GM19099 (cell line): ENCODE results near the gene ASPDH.

Experiments
- POLR2A ChIP-seq: IDR thresholded peaks from 3 replicates; pipeline ENCODE4 v1.6.1; 2011; ENCODE audit warnings: low read depth; ENCODE audit not compliant: insufficient read length; ENCODE audit errors: extremely low read depth

Gene ASPDH

DNA sequence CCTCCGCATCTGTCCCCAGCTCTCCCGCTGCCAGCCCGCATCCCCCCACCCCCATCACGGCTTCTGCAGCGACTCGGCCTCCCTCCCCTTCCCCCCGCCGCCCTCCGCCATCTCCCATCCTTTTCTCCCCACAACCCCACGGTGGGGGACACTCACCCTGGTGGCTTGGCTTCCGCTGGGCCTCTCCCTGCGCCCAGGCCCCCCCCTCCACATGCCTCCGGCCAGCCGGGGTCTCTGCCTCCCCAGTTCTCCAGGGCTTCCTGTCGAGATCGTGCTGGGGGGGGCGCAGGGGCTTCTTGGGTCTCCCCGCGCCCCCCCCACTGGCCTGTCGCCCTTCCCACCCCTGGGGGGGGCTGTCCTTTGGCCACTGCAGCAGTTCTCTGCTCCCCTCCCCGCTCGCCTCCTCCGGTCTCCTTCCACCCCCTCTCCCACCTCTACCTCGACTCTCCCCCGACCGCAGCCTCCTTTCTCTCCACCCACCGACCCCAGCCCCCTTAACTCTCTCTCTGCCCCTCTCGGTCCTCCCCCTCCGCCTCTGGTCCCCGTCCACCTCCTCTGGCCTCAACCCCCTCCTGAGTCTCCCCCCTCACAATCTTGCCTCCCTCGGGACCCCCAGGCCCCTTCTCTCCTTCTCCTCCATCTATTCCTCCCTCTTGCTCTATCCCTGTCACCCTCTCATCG lies 37.5 kb upstream of the ASPDH start:
- no peak for TF ChIP-seq POLR2A

DNA sequence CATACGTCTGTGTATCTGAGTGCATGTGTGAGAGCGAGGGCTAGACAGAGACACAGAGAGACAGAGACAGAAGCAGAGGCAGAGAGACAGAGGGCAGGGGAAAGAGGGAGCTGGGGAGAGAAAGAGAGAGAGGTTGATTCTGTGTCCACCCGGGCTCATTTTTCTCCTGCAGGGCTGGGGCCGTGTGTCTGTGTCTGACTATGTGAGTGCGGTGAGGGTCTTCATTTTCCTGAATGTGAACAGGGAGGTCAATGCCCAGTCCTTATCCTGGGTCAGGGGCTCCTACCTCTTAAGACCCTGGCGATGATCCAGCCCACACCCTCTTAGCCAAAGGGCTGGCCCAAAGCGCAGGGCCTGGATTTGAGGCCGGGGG lies 36.9 kb upstream of the ASPDH start:
- no peak for TF ChIP-seq POLR2A

DNA sequence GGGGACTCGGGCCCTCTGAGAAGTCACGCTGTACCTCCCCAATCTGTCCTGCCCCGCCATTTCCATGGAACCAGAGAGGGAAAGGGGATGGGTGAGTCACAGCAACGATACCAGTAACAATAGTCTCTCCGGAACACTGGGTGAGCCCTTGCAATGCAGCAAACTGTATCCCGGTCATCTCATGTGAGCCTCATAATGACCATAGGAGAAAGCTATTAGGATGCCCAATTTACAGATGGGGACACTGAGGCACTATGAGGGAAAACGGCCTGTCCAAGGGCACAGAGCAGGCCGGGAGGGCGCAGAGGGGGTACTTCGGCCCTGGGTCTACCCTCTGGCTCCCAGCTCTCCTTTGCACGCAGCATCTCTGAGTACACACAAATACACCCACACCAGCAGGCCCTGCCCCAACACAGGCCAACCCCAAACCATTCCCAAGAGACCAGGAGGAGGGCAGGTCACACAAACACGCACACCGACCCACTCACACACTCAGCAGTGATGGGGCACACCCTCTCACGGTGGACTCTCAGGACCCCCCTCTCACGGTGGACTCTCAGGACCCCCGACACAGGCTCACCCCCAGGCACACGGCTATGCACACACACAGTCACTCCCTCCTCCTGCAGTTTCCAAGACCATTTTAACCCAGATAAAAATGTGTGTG lies 36.3 kb upstream of the ASPDH start:
- TF ChIP-seq POLR2A: no peak

DNA sequence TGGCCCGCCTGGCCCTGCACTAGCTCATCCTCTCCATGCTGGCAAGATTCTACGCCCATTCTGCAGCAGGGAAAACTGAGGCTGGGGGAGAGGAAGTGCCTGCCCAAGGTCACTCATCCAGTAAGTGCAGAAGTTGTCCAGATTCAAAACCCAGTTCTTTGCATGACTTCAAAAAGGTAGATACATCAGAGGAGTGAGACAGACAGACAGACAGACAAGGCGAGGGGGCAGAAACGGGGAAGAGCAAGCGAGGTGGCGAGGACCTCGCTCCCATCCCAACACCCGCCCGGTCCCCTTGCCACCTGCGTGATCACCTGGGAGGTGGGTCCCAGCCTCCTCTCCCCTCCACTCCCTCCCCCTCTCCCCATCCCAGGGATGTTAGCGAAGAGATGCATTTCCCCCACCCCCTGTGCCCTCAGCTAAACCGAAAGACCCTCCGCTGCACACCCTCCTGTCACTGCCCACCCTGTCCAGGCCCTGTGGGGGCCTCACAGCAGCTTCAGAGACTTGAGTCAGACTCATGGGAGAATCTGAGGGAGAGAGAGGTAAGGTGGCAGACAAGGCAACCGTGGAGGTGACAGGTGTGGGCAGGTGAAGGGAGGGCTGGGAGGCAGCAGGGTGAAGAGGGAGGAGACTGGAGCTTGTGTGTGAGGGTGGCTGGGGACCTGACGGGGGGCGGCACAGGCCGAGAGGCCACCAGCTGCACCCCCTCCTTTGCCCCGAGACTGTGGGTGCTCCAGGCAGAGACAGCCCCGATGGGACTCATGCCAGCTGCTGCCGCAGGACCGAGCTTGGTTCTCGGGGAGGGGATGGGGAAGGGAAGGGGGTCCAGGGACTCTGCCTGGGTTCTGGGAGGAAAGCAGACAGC lies 35.6 kb upstream of the ASPDH start:
- TF ChIP-seq POLR2A: no peak

DNA sequence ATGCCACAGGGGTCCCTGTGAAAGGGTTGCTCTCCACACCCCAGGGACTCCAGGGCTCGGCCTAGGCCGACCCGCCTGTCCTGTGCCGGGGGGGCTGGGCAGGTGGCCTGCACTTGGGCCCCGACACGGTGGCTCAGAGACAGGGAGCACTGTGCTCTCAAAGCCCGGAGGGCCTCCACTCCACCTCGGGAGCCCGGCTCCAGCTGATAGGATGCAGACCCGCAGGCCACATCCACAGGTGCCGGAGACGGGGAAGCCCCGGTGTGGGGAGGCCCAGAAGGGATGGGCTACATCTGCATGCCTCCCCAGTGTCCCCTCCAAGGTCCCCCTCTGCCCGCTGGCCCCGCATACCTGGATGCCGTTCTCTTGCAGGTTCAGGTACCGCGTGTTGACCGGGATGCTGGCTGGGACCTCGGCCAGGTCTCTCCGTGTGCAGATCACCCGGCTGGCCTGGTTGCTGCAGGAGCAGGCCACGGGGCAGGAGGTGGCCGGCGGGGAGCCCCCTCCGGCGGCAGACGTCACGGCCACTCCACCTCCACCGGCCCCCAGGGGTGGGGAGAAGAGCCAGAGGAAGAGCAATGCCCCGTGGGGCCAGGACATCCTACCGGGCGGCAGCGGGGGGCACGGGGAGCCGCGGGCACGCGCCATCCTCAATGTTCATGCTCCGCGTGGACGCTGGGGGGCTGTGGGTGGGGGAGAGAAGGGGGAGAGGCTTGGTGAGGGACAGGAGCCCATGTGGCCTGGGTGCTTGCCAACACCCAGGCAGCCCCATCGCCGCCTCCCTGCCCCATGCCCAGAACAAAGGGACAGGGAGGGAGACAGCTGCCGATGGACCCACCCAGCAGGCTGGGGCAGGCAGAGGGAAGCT lies 34.7 kb upstream of the ASPDH start:
- TF ChIP-seq POLR2A: no peak

DNA sequence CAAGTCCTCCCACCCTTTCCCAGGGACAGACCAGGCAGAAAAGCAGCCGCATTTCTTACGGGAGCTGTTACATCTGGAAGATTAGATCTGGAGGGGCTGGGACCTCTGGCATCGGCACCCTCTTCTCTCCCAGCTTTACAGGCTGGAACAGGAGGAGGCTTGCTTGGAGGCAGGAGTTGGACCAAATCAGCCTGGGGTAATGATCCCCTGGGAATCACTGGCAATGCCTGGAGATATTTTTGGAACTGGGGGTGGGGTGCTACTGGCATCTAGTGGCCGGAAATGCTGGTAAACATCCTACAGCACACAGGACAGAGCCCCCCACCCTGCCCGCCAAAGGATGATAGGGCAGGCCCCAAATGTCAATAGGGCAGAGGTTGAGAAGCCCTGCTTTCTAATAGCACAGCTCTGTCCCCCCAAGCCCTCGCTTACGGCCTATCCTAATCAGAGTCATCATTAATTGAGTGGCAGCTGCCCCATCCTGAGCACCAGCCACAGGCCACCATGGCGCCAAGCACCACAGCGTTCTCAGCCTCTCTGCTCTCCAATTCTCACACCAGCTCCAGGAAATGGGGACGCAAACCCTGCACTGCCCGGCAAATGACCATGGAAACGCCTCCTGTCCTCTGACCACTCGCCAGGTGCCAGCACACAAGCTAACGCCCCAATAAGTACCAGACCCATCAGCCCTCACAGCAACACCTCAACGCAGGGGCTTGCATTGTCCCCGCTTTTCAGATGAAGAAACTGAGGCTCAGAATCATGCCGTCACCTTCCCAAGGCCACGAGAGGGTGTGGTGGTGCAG lies 33.9 kb upstream of the ASPDH start:
- no peak for TF ChIP-seq POLR2A

DNA sequence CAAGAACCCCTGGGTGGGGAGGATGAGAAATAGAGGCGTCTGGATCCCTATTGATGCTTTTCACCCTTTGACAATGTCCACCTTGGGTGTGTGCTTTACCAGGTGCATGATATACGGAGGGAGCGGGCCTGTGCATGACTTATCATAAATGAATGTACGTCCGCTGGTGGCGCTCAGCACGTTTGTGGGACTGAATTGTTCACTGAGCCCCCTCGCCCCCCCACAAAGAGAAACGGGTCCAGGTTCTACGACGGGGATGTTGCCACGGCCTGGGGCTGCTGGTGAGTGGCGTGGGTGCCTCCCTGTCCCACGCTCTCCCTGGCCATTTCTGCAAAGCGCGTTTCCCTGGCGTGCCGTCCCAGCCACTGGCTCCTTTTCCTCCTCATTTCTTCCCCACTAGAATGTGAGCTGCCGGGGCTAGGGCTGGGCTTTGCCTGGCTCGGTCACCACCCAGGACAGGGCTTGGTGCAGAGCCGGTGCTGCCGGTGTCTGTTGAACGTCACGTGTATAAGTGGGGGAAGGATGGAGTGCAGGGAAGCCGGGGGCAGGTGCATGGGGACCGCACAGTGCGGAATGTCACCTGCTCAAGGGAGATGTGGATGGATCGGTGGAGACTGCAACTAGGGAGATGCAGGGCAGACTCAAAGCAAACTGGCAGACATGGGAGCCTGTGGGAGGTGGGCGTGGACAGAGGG lies 33.0 kb upstream of the ASPDH start:
- TF ChIP-seq POLR2A: no peak

DNA sequence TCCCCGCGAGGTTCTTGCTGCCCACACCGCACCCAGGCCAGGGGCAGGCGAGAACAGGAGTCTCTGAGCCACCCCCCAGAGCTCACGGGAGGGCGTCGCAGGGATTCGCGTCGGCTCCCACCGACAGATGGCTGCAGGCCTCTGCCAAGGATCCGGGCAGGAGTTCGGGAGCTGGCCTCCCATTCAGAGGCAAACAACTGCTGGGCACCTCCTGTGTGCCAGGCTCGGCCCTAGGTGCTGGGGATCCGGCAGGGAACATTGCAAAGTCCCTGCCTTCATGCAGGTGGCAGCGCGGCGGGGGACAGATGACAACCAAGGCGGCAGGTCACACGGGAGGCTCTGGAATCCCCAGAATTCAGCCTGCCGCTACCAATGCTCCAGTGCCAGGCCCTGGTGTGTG lies 29.2 kb upstream of the ASPDH start:
- TF ChIP-seq POLR2A: no peak

DNA sequence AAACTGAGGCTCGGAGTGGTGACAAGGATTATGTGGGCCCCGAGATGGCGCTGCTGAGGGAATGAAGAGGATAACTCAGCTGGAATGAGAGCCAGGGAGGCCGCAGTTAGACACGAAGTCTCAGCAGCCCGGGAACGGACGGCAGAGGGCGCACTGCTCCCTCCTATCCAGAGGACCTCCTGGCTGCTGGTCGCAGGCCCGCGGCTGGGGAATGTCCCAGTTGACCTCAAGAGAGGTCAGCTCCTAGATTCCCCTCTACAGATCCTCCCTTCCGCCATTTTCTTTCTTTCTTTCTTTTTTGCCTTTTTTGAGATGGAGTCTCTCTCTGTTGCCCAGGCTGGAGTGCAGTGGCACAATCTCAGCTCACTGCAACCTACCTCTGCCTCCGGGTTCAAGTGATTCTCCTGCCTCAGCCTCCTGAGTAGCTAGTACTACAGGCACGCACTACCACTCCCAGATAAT lies 24.1 kb upstream of the ASPDH start:
- no peak for TF ChIP-seq POLR2A

DNA sequence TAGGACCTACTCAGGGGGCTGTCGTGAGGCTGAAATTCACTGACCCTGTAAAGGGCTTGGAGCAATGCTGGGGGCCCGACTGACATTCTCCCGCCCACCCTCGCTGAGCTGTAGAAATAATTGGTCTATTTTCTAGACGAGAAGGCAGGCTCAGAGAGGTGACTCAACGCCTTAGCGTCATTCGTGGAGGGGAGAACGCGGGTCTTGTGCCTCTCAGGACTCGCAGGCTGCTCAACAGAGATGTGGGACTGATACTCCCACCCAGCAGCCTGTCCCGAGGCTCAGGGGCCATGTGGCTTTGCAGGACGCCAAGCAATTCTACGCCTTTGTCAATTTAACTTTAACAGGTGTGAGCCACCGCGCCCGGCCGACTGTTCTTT lies 23.6 kb upstream of the ASPDH start:
- no peak for TF ChIP-seq POLR2A

DNA sequence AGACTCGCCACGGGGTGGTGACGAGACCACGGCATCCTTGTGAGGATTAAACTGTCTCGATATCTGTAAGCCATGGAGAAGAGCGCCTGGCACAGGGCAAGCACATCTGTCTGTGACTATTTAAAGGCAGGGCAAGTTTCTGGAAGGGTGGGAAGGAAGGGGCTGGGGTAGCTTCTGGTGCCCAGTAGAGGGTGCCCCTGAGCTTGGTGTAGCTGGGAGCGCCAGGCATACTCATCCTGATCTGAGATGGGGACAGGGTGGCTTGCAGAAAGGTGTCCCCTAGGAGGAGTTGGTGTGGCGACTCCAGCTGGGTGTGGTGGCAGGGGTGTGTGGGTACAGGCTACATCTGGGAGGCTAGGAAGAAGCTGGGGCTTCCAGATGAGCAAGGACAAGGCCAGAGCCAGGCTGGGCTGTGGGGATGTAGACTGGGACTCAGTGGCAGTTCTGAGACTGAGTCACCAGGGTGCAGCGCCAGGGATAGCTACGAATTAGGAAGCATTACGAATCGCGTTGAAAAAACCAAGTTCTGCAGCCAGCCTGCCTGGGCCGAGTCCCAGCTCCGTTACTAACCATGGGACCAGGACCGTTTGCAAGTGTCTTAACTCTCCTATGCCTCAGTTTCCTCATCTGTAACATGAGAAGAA lies 23.1 kb upstream of the ASPDH start:
- TF ChIP-seq POLR2A: no peak

DNA sequence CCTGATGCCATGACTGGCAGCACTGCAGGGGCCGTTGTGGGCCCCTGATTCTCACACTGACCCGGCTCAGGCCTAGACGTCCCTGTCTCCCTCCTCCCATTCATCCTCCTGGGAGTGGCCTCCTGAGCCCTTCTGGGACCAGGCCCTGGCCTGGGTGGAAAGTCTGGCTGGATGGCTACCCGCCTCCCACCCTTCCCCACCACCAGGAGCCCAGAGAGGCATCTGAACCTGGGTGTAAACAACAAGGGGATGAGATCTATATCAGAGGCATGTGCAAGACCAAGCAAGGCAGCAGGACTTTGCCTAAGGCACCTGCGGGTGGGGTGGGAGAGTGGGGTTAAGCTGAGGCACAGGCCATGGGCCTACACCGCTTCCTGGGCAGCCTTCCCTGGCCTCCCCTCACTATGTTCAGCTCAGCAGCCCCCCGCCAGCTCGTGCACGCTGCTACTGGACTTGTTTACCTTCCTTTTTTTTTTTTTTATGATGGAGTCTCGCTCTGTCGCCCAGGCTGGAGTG lies 22.0 kb upstream of the ASPDH start:
- no peak for TF ChIP-seq POLR2A

DNA sequence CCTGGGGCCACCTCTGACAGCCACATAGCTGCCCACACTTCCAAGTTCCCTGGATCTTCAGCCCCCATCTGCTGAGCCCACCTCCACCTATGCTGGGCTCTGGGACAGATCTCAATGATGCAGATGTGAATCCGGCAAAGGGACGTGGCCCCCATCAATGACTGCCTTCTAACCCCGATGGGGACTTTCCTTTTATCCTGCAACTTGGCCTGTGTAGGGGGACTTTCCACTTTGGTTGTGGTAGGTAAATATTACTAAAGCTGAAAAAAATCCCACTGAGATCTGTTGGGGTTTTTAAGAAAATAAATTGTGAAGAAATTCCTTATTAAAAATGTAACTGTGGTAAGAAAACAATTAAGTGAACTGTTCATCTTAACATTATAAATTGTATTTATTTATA lies 20.8 kb upstream of the ASPDH start:
- TF ChIP-seq POLR2A: no peak
